Measurements from ENCODE around the gene GRM7.

The GRM7 gene

GRCh38 chr3:7573330-7573729 lies 712.4 kb downstream of the GRM7 start:
- H3K27me3 ChIP-seq (replicated peaks in 2 of 5; ENCODE audit: control insufficient read depth in 4 of 5, insufficient read depth in 5 of 5, low read length in 4 of 5) = no peaks in the 10 kb centered on the region
- H3K36me3 ChIP-seq (ENCODE audit: control insufficient read depth in 4 of 4, insufficient read depth in 4 of 4, low read length in 3 of 4) = no peaks in the 10 kb centered on the region
- no peak overlapping the region for H3K4me3 ChIP-seq (ENCODE audit: control insufficient read depth in 1 of 7, extremely low read depth in 1 of 7, insufficient read depth in 4 of 7, low read depth in 2 of 7, low read length in 6 of 7)
- ChIA-PET CTCF (interaction anchor here (1.8 kb wide), 1 partner anchor 80 kb away, joined by 4 read pairs; no protein-coding TSS in a partner anchor), POLR2A (no interaction called here)
- DNase-seq = no peak
- no CpG with 5 or more reads among the region's 2 CpGs for WGBS (ENCODE audit: insufficient coverage)
- H3K4me1 ChIP-seq (ENCODE audit: control extremely low read depth in 1 of 4, control insufficient read depth in 4 of 4, insufficient read depth in 4 of 4, low read length in 3 of 4) = no peaks in the 10 kb centered on the region
- peaks cover 0 to 9% (median 3%) of the 10 kb centered on the region in 5 experiments for H3K9me3 ChIP-seq (ENCODE audit: control extremely low read depth in 1 of 5, control insufficient read depth in 4 of 5, insufficient read depth in 2 of 5, low read depth in 1 of 5, low read length in 4 of 5)
- H3K27ac ChIP-seq (ENCODE audit: insufficient read depth in 1 of 2, low read depth in 1 of 2, low read length in 2 of 2, poor library complexity in 1 of 2, severe bottlenecking in 2 of 2) = no peak overlapping the region

- no peaks in the 10 kb centered on the region for H3K4me1 ChIP-seq (ENCODE audit: control extremely low read depth in 1 of 4, control insufficient read depth in 4 of 4, insufficient read depth in 4 of 4, low read length in 3 of 4)
- 95% methylated on average over 5 of the region's 5 CpGs for WGBS (ENCODE audit: insufficient coverage)
- no peak overlapping the region for H3K27ac ChIP-seq (ENCODE audit: insufficient read depth in 1 of 2, low read depth in 1 of 2, low read length in 2 of 2, poor library complexity in 1 of 2, severe bottlenecking in 2 of 2)
- no peak for DNase-seq
- POLR2A ChIA-PET = no interaction called here
- H3K27me3 ChIP-seq (replicated peaks in 2 of 5; ENCODE audit: control insufficient read depth in 4 of 5, insufficient read depth in 5 of 5, low read length in 4 of 5) = no peaks in the 10 kb centered on the region
- peaks cover 0 to 9% (median 0%) of the 10 kb centered on the region in 5 experiments for H3K9me3 ChIP-seq (ENCODE audit: control extremely low read depth in 1 of 5, control insufficient read depth in 4 of 5, insufficient read depth in 2 of 5, low read depth in 1 of 5, low read length in 4 of 5)
- CTCF ChIA-PET = interaction anchor here (0.9 to 1.8 kb wide), 4 partner anchors 9 to 79 kb away, joined by 3 to 4 read pairs (median 4); no protein-coding TSS in a partner anchor
- no peak overlapping the region for H3K4me3 ChIP-seq (ENCODE audit: control insufficient read depth in 1 of 7, extremely low read depth in 1 of 7, insufficient read depth in 4 of 7, low read depth in 2 of 7, low read length in 6 of 7)
- no peaks in the 10 kb centered on the region for H3K36me3 ChIP-seq (ENCODE audit: control insufficient read depth in 4 of 4, insufficient read depth in 4 of 4, low read length in 3 of 4)
These were observed 713.5 kb downstream of the GRM7 start for GRCh38 chr3:7574435-7574834.

GRCh38 chr3:7576071-7576470 lies 715.2 kb downstream of the GRM7 start:
- no peaks in the 10 kb centered on the region for H3K4me1 ChIP-seq (ENCODE audit: control extremely low read depth in 1 of 4, control insufficient read depth in 4 of 4, insufficient read depth in 4 of 4, low read length in 3 of 4)
- H3K4me3 ChIP-seq (ENCODE audit: control insufficient read depth in 1 of 7, extremely low read depth in 1 of 7, insufficient read depth in 4 of 7, low read depth in 2 of 7, low read length in 6 of 7) = no peak overlapping the region
- 100% methylated on average over 1 of the region's 1 CpG for WGBS (ENCODE audit: insufficient coverage)
- CTCF ChIA-PET = no interaction called here
- no peaks in the 10 kb centered on the region for H3K36me3 ChIP-seq (ENCODE audit: control insufficient read depth in 4 of 4, insufficient read depth in 4 of 4, low read length in 3 of 4)
- POLR2A ChIA-PET = no interaction called here
- no peaks in the 10 kb centered on the region for H3K27me3 ChIP-seq (replicated peaks in 2 of 5; ENCODE audit: control insufficient read depth in 4 of 5, insufficient read depth in 5 of 5, low read length in 4 of 5)
- no peak overlapping the region for H3K27ac ChIP-seq (ENCODE audit: insufficient read depth in 1 of 2, low read depth in 1 of 2, low read length in 2 of 2, poor library complexity in 1 of 2, severe bottlenecking in 2 of 2)
- peaks cover 0 to 4% (median 0%) of the 10 kb centered on the region in 5 experiments for H3K9me3 ChIP-seq (ENCODE audit: control extremely low read depth in 1 of 5, control insufficient read depth in 4 of 5, insufficient read depth in 2 of 5, low read depth in 1 of 5, low read length in 4 of 5)
- no peak for DNase-seq

GRCh38 chr3:7576506-7576905 lies 715.6 kb downstream of the GRM7 start:
- Histone ChIP-seq H3K27me3 (replicated peaks in 2 of 5; ENCODE audit: control insufficient read depth in 4 of 5, insufficient read depth in 5 of 5, low read length in 4 of 5) (no peaks in the 10 kb centered on the region), H3K4me1 (ENCODE audit: control extremely low read depth in 1 of 4, control insufficient read depth in 4 of 4, insufficient read depth in 4 of 4, low read length in 3 of 4) (no peaks in the 10 kb centered on the region), H3K36me3 (ENCODE audit: control insufficient read depth in 4 of 4, insufficient read depth in 4 of 4, low read length in 3 of 4) (no peaks in the 10 kb centered on the region), H3K9me3 (ENCODE audit: control extremely low read depth in 1 of 5, control insufficient read depth in 4 of 5, insufficient read depth in 2 of 5, low read depth in 1 of 5, low read length in 4 of 5) (peaks cover 0 to 4% (median 0%) of the 10 kb centered on the region in 5 experiments), H3K4me3 (ENCODE audit: control insufficient read depth in 1 of 7, extremely low read depth in 1 of 7, insufficient read depth in 4 of 7, low read depth in 2 of 7, low read length in 6 of 7) (no peak overlapping the region), H3K27ac (ENCODE audit: insufficient read depth in 1 of 2, low read depth in 1 of 2, low read length in 2 of 2, poor library complexity in 1 of 2, severe bottlenecking in 2 of 2) (no peak overlapping the region)
- DNase-seq = no peak
- 100% methylated on average over 1 of the region's 3 CpGs for WGBS (ENCODE audit: insufficient coverage)
- ChIA-PET CTCF (no interaction called here), POLR2A (no interaction called here)

GRCh38 chr3:7577513-7577912 lies 716.6 kb downstream of the GRM7 start:
- Histone ChIP-seq H3K9me3 (ENCODE audit: control extremely low read depth in 1 of 5, control insufficient read depth in 4 of 5, insufficient read depth in 2 of 5, low read depth in 1 of 5, low read length in 4 of 5) (no peaks in the 10 kb centered on the region), H3K36me3 (ENCODE audit: control insufficient read depth in 4 of 4, insufficient read depth in 4 of 4, low read length in 3 of 4) (no peaks in the 10 kb centered on the region), H3K4me1 (ENCODE audit: control extremely low read depth in 1 of 4, control insufficient read depth in 4 of 4, insufficient read depth in 4 of 4, low read length in 3 of 4) (no peaks in the 10 kb centered on the region), H3K27ac (ENCODE audit: insufficient read depth in 1 of 2, low read depth in 1 of 2, low read length in 2 of 2, poor library complexity in 1 of 2, severe bottlenecking in 2 of 2) (no peak overlapping the region), H3K27me3 (replicated peaks in 2 of 5; ENCODE audit: control insufficient read depth in 4 of 5, insufficient read depth in 5 of 5, low read length in 4 of 5) (no peaks in the 10 kb centered on the region), H3K4me3 (ENCODE audit: control insufficient read depth in 1 of 7, extremely low read depth in 1 of 7, insufficient read depth in 4 of 7, low read depth in 2 of 7, low read length in 6 of 7) (no peak overlapping the region)
- ChIA-PET CTCF (no interaction called here), POLR2A (no interaction called here)
- DNase-seq = no peak
- no CpG with 5 or more reads among the region's 1 CpG for WGBS (ENCODE audit: insufficient coverage)

- Histone ChIP-seq H3K4me3 (ENCODE audit: control insufficient read depth in 1 of 7, extremely low read depth in 1 of 7, insufficient read depth in 4 of 7, low read depth in 2 of 7, low read length in 6 of 7) (no peak overlapping the region), H3K36me3 (ENCODE audit: control insufficient read depth in 4 of 4, insufficient read depth in 4 of 4, low read length in 3 of 4) (no peaks in the 10 kb centered on the region), H3K27me3 (replicated peaks in 2 of 5; ENCODE audit: control insufficient read depth in 4 of 5, insufficient read depth in 5 of 5, low read length in 4 of 5) (no peaks in the 10 kb centered on the region), H3K27ac (ENCODE audit: insufficient read depth in 1 of 2, low read depth in 1 of 2, low read length in 2 of 2, poor library complexity in 1 of 2, severe bottlenecking in 2 of 2) (no peak overlapping the region), H3K9me3 (ENCODE audit: control extremely low read depth in 1 of 5, control insufficient read depth in 4 of 5, insufficient read depth in 2 of 5, low read depth in 1 of 5, low read length in 4 of 5) (no peaks in the 10 kb centered on the region), H3K4me1 (ENCODE audit: control extremely low read depth in 1 of 4, control insufficient read depth in 4 of 4, insufficient read depth in 4 of 4, low read length in 3 of 4) (peaks cover 8 to 22% (median 14%) of the 10 kb centered on the region in 4 experiments)
- CTCF ChIA-PET = no interaction called here
- WGBS (ENCODE audit: insufficient coverage) = 100% methylated on average over 1 of the region's 1 CpG
- POLR2A ChIA-PET = no interaction called here
- peak in 2 of 3 donors; percentile 10 to 21 for DNase-seq
These were observed 720.9 kb downstream of the GRM7 start for GRCh38 chr3:7581831-7582230.

DNA sequence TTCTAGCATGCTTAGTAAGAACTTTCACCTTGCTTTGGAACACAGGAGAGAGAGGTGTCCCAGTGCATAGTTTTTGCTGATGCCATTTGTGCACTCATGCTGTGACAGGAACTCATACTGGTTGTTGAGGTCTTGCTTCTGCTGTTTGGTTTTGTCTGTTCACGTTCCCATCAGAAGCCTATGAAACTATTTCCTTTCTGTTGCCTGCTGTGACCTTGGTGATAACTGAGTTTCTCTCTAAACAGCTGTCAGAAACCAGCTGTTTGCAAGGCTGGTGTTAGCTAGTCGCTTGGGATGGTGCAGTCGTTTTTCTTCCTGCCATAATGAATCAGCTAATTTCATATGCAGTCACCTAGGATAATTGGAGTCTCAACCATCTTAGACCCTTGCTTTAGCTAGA lies 724.1 kb downstream of the GRM7 start:
- H3K4me3 ChIP-seq (ENCODE audit: control insufficient read depth in 1 of 7, extremely low read depth in 1 of 7, insufficient read depth in 4 of 7, low read depth in 2 of 7, low read length in 6 of 7) = no peak overlapping the region
- POLR2A ChIA-PET = no interaction called here

More for the DNA sequence above, 724.1 kb downstream of the GRM7 start:
- peaks cover 8 to 22% (median 14%) of the 10 kb centered on the region in 4 experiments for H3K4me1 ChIP-seq (ENCODE audit: control extremely low read depth in 1 of 4, control insufficient read depth in 4 of 4, insufficient read depth in 4 of 4, low read length in 3 of 4)
- H3K9me3 ChIP-seq (ENCODE audit: control extremely low read depth in 1 of 5, control insufficient read depth in 4 of 5, insufficient read depth in 2 of 5, low read depth in 1 of 5, low read length in 4 of 5) = no peaks in the 10 kb centered on the region
- WGBS (ENCODE audit: insufficient coverage) = 0% methylated on average over 3 of the region's 3 CpGs
- no peaks in the 10 kb centered on the region for H3K36me3 ChIP-seq (ENCODE audit: control insufficient read depth in 4 of 4, insufficient read depth in 4 of 4, low read length in 3 of 4)
- peak; percentile 47 to 94 (median 91) for DNase-seq
- H3K27ac ChIP-seq (ENCODE audit: insufficient read depth in 1 of 2, low read depth in 1 of 2, low read length in 2 of 2, poor library complexity in 1 of 2, severe bottlenecking in 2 of 2) = peak overlapping the region in 1 of 2 experiments; percentile 41
- no peaks in the 10 kb centered on the region for H3K27me3 ChIP-seq (replicated peaks in 2 of 5; ENCODE audit: control insufficient read depth in 4 of 5, insufficient read depth in 5 of 5, low read length in 4 of 5)
- CTCF ChIA-PET = interaction anchor here (0.8 to 2.1 kb wide), 2 partner anchors 14 to 15 kb away, joined by 3 to 5 read pairs; no protein-coding TSS in a partner anchor
